HG03558 (cell line): ENCODE measurements around the gene SNRK.

Experiments
- ATAC-seq: cut with Tn5 transposase; IDR thresholded peaks from one replicate; pipeline ENCODE4 v1.9.1; 2021; ENCODE audit warnings: moderate number of reproducible peaks; ENCODE audit not compliant: unreplicated experiment; ENCODE audit errors: extremely low read depth

The SNRK gene

DNA sequence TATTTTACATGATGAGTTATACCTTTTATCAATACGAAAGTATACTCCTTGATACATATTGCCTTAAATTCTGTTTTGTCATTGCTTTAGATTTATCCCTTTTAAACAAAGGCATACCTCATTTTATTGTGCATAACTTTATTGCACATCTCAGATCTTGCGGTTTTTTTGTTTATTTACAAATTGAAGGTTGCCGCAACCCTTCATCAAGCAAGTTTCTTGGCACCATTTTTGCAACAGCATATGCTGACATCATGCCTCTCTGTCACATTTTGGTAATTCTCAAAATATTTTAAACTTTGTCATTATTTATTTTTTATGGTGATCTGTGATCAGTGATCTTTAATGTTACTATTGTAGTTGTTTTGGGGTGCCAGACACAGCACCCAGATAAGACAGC, 20.9 kb downstream of the SNRK start:
- ATAC-seq = no peak

GRCh38 chr3:43307649-43308048, 21.3 kb downstream of the SNRK start:
- no peak for ATAC-seq

GRCh38 chr3:43309372-43310305, 23.3 kb downstream of the SNRK start:
- no peak for ATAC-seq

GRCh38 chr3:43316783-43317460, 30.6 kb downstream of the SNRK start:
- no peak for ATAC-seq

DNA sequence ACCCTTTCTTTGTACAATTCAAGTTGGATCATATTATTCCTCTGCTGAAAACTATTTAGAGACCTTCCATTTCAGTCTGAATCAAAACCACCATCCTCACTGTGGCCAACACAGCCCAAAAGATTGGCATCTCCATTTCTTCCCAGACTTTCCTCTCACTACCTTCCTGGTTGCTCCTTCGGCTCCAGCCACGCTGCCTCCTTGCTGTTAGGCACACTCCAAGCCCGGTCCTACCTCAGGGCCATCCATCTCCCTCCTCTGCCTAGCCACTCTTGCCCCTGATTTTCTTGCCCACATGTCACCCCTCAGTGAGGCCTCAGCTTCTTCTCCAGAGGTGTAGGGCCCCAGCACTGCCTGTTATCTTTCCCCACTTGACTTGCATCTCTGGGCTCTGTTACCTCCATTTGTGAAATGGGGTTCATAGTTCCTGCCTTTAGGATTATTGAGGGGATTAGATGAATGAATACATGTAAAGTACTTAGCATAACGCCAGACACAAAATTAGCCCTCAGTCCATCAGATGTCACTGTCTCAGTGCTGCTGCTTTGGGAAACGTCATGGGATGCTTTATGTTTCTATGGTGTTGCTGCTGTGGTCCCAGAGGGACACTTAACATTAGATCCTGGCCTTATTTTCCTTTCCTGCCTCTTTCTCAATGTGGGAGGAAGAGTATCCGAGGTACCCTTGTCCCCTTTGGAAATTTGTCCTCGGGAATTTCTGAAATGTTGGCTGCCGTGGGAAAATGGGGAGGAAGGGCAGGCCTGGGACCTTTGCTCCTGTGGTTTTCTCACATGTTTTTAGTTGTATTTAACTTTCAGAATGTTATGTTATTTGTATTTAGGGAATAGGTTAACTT, 31.3 kb downstream of the SNRK start:
- ATAC-seq = no peak

GRCh38 chr3:43319376-43319775, 33.0 kb downstream of the SNRK start:
- no peak for ATAC-seq

GRCh38 chr3:43319794-43320193, 33.5 kb downstream of the SNRK start:
- no peak for ATAC-seq

DNA sequence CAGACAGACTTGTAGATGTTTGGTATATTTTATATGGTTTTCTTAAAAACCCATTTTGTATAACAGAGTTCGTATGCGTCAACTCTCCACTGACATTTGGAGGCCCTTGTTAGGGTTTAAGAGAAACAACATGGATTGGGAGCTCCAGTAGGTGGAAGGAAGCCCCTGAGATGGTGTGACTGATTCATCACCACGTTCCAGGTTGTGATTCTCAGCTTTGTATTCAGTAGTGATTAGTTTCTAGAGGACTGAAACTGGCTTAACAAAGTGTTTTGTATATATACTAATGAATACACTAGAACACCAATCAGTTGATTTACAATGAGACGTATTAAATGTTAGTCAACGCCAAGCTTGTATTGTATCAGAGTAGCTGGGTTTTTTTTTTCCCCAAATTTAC, 33.9 kb downstream of the SNRK start:
- ATAC-seq = no peak

- no peak for ATAC-seq
These were observed 37.2 kb downstream of the SNRK start for GRCh38 chr3:43323541-43323940.

DNA sequence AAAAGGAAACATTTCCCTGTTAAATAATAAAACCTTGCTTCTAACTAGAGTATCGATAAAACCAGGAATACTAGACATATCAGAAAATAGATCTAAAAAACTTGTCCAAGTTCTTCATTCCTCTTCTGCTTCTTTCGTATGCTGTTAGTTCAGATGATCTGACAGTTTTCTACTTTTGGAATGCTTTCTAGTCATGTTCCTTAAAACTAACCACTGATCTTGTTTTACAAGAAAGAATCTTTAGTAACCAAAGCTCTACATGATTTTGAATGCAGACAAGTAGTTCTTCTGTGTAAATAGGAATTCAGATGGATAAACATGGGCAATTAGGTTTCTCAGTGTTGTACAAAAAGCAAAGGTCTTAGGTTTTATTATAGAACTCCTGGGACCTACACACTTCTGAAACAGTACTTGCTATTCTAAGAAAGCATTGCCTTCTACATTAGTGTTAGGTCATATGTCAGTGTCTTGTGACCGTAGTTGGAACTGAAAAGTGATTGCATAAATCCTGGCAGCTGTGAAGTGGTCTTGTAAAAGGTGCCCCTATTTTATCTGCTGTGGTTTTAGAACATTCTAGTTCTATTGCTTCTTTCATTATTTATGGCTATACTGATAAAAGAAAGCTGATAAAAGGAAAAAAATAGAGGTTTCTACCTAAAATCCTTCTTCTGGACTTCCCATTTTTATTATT, 40.7 kb downstream of the SNRK start:
- no peak for ATAC-seq

- ATAC-seq = no peak
These were observed 41.2 kb downstream of the SNRK start for GRCh38 chr3:43327582-43327979.

- no peak for ATAC-seq
These were observed 42.3 kb downstream of the SNRK start for GRCh38 chr3:43328653-43329052.

DNA sequence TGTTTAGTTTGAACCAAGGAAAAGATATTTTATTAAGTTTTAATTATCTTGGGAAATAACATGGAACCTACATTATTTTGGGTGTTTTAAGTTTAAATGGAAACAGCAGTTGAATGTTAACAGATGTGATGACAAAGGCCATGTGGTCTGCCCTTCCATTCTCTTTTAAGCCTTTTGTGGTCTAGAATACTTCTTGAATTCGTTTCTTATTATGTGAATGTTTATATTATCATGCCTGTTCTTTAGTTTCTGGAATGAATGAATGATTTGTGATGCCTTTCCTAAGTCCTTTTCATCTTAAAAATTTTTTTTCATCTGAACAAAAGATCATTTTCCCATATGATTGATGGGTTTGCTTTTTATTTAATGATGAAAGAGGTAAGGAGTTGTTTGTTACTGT, 44.6 kb downstream of the SNRK start:
- no peak for ATAC-seq

- ATAC-seq = no peak
These were observed 45.0 kb downstream of the SNRK start for GRCh38 chr3:43331381-43331780.

GRCh38 chr3:43334976-43335375, 48.6 kb downstream of the SNRK start:
- ATAC-seq = no peak

DNA sequence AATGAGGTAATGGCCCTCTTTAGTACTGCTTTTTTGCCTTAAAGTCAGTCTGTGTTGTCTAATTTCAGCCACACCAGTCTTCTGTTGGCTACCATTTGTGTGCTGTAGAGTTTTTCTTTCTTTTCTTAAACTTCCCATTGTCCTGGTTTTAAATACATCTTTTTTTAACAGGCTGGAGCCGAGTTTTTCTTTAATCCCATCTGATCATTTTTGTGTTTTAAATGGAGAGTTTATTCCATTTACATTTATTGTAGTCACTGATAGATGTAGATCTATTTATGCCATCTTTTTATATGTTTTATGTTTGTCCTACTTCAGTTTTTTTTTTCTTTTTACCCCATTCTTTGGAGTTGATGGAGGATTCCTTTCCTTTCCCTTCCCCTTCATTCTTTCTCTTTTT, 49.5 kb downstream of the SNRK start:
- no peak for ATAC-seq

DNA sequence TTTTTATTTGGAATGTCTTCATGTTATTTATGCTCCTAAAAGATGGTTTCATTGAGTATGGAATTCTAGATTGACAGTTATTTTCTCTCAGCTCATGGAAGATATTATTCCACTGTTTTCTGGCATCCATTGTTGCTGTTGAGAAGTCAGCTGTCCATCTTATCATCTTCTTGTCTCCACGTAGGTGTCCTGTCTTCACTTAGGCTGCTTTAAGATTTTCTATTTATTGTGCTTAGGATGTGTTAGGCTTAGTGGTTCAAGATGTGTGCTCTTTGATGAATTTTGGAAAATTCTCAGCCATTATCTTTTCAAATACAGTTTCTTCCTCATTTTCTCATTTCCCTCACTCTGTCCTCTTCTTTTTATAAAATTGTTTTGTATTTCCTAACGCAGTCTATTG, 52.0 kb downstream of the SNRK start:
- no peak for ATAC-seq

GRCh38 chr3:43340403-43340802, 54.1 kb downstream of the SNRK start:
- ATAC-seq = no peak

DNA sequence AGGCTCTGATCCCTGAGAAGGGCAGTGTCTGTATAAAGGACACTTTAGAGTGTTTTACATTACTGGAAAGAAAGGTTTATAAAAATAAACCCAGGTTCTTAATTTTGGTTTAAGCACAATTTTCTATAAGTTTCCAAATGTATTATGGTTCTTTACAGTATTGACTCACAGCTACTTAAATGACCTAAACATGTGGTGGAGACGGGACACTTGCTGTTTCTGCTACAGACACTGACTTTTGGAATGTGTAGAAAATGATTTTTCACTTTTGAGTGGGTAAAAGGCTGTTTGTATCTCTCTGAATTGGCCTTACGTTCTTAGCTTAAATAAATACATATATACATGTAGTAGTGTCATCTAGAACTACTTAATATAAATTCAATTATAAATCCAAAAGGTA, 55.4 kb downstream of the SNRK start:
- ATAC-seq = no peak

GRCh38 chr3:43343185-43343584, 56.8 kb downstream of the SNRK start:
- ATAC-seq = no peak
